Measurements from ENCODE around the gene CH25H.

DNA sequence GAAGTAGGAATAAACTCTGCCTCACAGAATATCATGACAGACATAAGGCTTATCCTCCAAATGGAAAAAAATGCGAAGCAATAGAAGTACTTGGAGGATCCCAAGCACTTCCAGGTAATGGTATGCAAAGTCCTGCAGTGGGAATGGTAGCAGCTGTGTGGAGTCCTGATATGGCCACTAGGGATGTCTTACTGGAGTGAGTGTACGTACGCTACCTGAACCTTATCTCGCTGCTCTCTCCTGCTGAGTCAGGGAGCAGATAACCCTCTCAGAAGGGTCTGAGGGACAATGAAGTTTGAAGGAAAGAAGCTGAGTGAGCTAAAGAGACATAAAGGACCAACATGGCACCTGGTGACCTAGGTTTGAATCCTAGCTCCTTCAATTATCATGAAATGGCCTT lies 42.2 kb downstream of the CH25H start:
- TF ChIP-seq, protein P1, sequence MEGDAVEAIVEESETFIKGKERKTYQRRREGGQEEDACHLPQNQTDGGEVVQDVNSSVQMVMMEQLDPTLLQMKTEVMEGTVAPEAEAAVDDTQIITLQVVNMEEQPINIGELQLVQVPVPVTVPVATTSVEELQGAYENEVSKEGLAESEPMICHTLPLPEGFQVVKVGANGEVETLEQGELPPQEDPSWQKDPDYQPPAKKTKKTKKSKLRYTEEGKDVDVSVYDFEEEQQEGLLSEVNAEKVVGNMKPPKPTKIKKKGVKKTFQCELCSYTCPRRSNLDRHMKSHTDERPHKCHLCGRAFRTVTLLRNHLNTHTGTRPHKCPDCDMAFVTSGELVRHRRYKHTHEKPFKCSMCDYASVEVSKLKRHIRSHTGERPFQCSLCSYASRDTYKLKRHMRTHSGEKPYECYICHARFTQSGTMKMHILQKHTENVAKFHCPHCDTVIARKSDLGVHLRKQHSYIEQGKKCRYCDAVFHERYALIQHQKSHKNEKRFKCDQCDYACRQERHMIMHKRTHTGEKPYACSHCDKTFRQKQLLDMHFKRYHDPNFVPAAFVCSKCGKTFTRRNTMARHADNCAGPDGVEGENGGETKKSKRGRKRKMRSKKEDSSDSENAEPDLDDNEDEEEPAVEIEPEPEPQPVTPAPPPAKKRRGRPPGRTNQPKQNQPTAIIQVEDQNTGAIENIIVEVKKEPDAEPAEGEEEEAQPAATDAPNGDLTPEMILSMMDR (IDR thresholded peaks at IDR 0.05) = no peak
- TF ChIP-seq POLR2A (IDR thresholded peaks at IDR 0.05) = no peak
